Body of pancreas (tissue), 4 donors: ENCODE measurements around the gene DOP1B.
A peak's percentile ranks its signal among the peaks of the same experiment; 100 is the strongest.

Experiments used
- POLR2A ChIP-seq, 3 donors: fragments of 450-650 bp; IDR thresholded peaks; one replicate each; pipeline ENCODE4 v1.6.1; 2016; ENCODE audit warnings: antibody characterized with exemption in 3 of 3, mild to moderate bottlenecking in 2 of 3
- TF ChIP-seq, protein P1 (sequence below), 7 experiments: fragments of 450-650 bp in 4 of 7; fragments of 200-600 bp in 3 of 7; sonication (generic) in 3 of 7; IDR thresholded peaks; one replicate each; pipeline ENCODE4 v1.5.1; 2016 to 2019; ENCODE audit warnings: antibody characterized with exemption in 7 of 7

DNA sequence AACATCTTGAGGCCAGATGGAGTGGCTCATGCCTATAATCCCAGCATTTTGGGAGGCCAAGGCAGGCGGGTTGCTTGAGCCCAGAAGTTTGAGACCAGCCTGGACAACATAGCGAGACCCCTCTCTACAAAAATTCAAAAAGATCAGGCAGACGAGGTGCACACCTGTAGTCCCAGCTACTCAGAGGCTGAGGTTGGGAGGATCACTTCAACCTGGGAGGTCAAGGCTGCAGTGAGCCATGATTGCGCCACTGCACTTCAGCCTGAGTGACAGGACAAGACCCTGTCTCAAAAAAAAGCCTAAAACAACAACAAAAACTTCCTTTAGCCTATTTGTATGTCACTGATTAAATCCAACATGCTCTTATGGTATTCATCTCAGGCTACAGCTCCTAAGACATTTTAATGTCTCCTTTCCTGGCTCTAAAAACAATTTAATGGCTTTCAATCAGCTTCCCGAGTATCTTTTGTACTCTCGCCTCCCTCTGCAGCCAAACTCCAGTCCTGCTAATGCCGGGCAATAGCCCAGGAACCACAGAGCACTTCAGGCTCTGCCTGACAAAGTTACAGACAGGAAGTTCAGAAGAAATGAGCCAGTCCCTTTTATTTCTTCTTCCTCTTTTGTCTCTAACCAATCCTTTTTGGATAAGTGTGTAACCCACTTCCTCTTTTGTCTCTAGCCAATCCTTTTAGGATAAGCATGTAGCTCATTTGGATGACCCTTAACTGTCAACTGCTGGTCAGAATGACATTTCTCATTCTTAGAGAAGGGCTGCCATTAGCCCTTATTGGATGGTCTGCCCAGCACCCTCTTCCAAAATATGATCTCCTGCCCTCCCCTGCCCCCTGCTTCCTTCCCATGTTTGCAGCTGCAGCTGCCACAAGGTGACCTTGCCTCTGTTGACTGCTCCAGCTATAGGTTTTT lies 6.6 kb upstream of the DOP1B start:
- TF ChIP-seq, protein P1, sequence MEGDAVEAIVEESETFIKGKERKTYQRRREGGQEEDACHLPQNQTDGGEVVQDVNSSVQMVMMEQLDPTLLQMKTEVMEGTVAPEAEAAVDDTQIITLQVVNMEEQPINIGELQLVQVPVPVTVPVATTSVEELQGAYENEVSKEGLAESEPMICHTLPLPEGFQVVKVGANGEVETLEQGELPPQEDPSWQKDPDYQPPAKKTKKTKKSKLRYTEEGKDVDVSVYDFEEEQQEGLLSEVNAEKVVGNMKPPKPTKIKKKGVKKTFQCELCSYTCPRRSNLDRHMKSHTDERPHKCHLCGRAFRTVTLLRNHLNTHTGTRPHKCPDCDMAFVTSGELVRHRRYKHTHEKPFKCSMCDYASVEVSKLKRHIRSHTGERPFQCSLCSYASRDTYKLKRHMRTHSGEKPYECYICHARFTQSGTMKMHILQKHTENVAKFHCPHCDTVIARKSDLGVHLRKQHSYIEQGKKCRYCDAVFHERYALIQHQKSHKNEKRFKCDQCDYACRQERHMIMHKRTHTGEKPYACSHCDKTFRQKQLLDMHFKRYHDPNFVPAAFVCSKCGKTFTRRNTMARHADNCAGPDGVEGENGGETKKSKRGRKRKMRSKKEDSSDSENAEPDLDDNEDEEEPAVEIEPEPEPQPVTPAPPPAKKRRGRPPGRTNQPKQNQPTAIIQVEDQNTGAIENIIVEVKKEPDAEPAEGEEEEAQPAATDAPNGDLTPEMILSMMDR (IDR thresholded peaks at IDR 0.05), result no peak
- TF ChIP-seq POLR2A (IDR thresholded peaks at IDR 0.05), result peak in 1 of 3 donors; percentile 55
